ENCODE measurements around the gene CYP3A5.

DNA sequence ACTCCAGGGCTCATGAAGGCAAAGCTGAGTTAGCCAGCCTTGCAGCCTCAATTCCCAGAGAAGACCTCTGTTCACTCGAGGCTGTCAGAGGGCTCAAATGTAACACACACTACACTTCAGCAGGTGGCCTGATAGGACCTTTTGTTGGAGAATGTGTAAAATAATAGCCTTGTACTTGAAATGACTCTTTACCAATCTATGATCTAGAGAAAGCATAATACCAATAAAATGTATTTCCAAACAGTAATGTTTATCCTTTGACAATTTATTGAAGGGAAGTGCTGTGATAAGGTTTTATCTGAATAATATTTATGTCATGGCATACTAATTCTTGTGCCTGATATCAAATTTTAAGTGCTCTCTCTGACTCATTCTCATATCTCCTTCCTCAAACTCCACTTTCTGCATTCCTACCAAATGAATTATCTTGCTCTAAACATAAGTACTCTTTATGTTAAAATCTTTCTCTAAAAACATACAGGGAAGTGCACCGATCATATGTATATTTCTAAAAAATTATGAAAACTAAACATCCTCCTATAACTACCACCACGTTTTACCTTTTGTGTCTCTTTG is 34.3 kb upstream of the CYP3A5 start:
- TF ChIP-seq POLR2AphosphoS5 (IDR thresholded peaks at IDR 0.05; ENCODE audit: borderline replicate concordance, low read depth, low read length) (no peak), EZH2 (IDR thresholded peaks at IDR 0.05) (no peak)

Data from SK-N-MC (cell line).